NCI-H345 (cell line): ENCODE data around the gene OR2C1.

ENCODE experiments used
- DNase-seq: peaks from one replicate; lab custom pipeline; 2025; lab: John Stamatoyannopoulos, UW

Gene OR2C1

GRCh38 chr16:3355589-3355988 lies at the start of gene OR2C1:
Gene OR2C1 (plus strand): TSS chr16:3355889. CDS start chr16:3355941, 52 bp downstream.
- no peak for DNase-seq

- no peak for DNase-seq
These were observed 49.6 kb upstream of the OR2C1 start for GRCh38 chr16:3306078-3306477.

GRCh38 chr16:3311496-3311895 lies 44.2 kb upstream of the OR2C1 start:
- DNase-seq: no peak

- DNase-seq: no peak
These were observed 38.2 kb upstream of the OR2C1 start for GRCh38 chr16:3317315-3317999.

GRCh38 chr16:3321816-3322215 lies 33.9 kb upstream of the OR2C1 start:
- DNase-seq: no peak

GRCh38 chr16:3327514-3327913 lies 28.2 kb upstream of the OR2C1 start:
- DNase-seq: no peak

GRCh38 chr16:3328104-3328503 lies 27.6 kb upstream of the OR2C1 start:
- DNase-seq: no peak

- DNase-seq: no peak
These were observed 27.0 kb upstream of the OR2C1 start for GRCh38 chr16:3328643-3329042.

GRCh38 chr16:3346041-3346440 lies 9.6 kb upstream of the OR2C1 start:
- no peak for DNase-seq

GRCh38 chr16:3347586-3347985 lies 8.1 kb upstream of the OR2C1 start:
- DNase-seq: no peak

- DNase-seq: no peak
These were observed 7.0 kb upstream of the OR2C1 start for GRCh38 chr16:3348547-3349167.

- DNase-seq: no peak
These were observed 6.5 kb upstream of the OR2C1 start for GRCh38 chr16:3349175-3349574.

- DNase-seq: no peak
These were observed 429 bp downstream of the OR2C1 start for GRCh38 chr16:3356118-3356517.

GRCh38 chr16:3358871-3359270 lies 3.2 kb downstream of the OR2C1 start:
- DNase-seq: no peak

GRCh38 chr16:3362931-3363330 lies 7.2 kb downstream of the OR2C1 start:
- no peak for DNase-seq

GRCh38 chr16:3363793-3364192 lies 8.1 kb downstream of the OR2C1 start:
- DNase-seq: no peak

- no peak for DNase-seq
These were observed 9.2 kb downstream of the OR2C1 start for GRCh38 chr16:3364774-3365427.

- no peak for DNase-seq
These were observed 13.4 kb downstream of the OR2C1 start for GRCh38 chr16:3369073-3369472.

- no peak for DNase-seq
These were observed 20.0 kb downstream of the OR2C1 start for GRCh38 chr16:3375680-3376079.

- no peak for DNase-seq
These were observed 22.2 kb downstream of the OR2C1 start for GRCh38 chr16:3377917-3378316.

- DNase-seq: no peak
These were observed 27.4 kb downstream of the OR2C1 start for GRCh38 chr16:3383045-3383448.

- no peak for DNase-seq
These were observed 32.6 kb downstream of the OR2C1 start for GRCh38 chr16:3388325-3388724.

GRCh38 chr16:3389663-3390338 lies 34.1 kb downstream of the OR2C1 start:
- DNase-seq: no peak
